ENCODE results near the gene MYLK. TPM values are rescaled to one million over a fixed set of nuclear protein-coding genes. Genes with fewer than 3 reads are reported as not detected.
A peak's percentile ranks its signal among the peaks of the same experiment; 100 is the strongest.

MYLK gene
- total and polyA plus RNA-seq, 5 donors from 2014 or later: 0.07 to 2.9 (median 0.20) TPM; not detected in 1

- no peak overlapping the region for H3K4me3 Mint-ChIP-seq
- H3K27ac Mint-ChIP-seq: no peak overlapping the region
- H3K4me1 Mint-ChIP-seq: no peaks in the 10 kb centered on the region
Observed at GRCh38 chr3:123628996-123629746, 255.0 kb downstream of the MYLK start.

GRCh38 chr3:123627673-123628670 is 256.2 kb downstream of the MYLK start:
- H3K4me3 ChIP-seq (ENCODE audit: low read depth, low read length): no peak overlapping the region
- Mint-ChIP-seq H3K27me3 (no peaks in the 10 kb centered on the region), H3K36me3 (peaks cover 18% of the 10 kb centered on the region), H3K9me3 (no peaks in the 10 kb centered on the region), H3K4me1 (no peaks in the 10 kb centered on the region), H3K27ac (no peak overlapping the region), H3K4me3 (no peak overlapping the region)
- no peak for ATAC-seq (ENCODE audit: low read depth in 2 of 2)
- no peak overlapping the region for H3K27ac ChIP-seq (ENCODE audit: insufficient read depth, low read length, poor library complexity, severe bottlenecking)
- DNase-seq: no peak
- H3K4me1 ChIP-seq (ENCODE audit: control insufficient read depth, insufficient read depth, low read length, poor library complexity, severe bottlenecking): no peaks in the 10 kb centered on the region
- H3K9me3 ChIP-seq (ENCODE audit: control insufficient read depth in 2 of 2, low read length in 2 of 2): no peaks in the 10 kb centered on the region
- H3K36me3 ChIP-seq (ENCODE audit: control insufficient read depth, insufficient read depth, low read length): no peaks in the 10 kb centered on the region
- no peaks in the 10 kb centered on the region for H3K27me3 ChIP-seq (ENCODE audit: control insufficient read depth, insufficient read depth, low read length)

More at GRCh38 chr3:123628996-123629746, 255.0 kb downstream of the MYLK start:
- Histone ChIP-seq H3K27me3 (ENCODE audit: control insufficient read depth, insufficient read depth, low read length) (no peaks in the 10 kb centered on the region), H3K36me3 (ENCODE audit: control insufficient read depth, insufficient read depth, low read length) (no peaks in the 10 kb centered on the region), H3K4me3 (ENCODE audit: low read depth, low read length) (no peak overlapping the region), H3K4me1 (ENCODE audit: control insufficient read depth, insufficient read depth, low read length, poor library complexity, severe bottlenecking) (no peaks in the 10 kb centered on the region), H3K27ac (ENCODE audit: insufficient read depth, low read length, poor library complexity, severe bottlenecking) (no peak overlapping the region), H3K9me3 (ENCODE audit: control insufficient read depth in 2 of 2, low read length in 2 of 2) (no peaks in the 10 kb centered on the region)
- Mint-ChIP-seq H3K27me3 (no peaks in the 10 kb centered on the region), H3K36me3 (peaks cover 27% of the 10 kb centered on the region), H3K9me3 (no peaks in the 10 kb centered on the region)
- ATAC-seq (ENCODE audit: low read depth in 2 of 2) (no peak), DNase-seq (no peak)

GRCh38 chr3:123626881-123627280 is 257.3 kb downstream of the MYLK start:
- Mint-ChIP-seq H3K9me3 (no peaks in the 10 kb centered on the region), H3K36me3 (peaks cover 13% of the 10 kb centered on the region), H3K4me3 (no peak overlapping the region), H3K27me3 (no peaks in the 10 kb centered on the region), H3K4me1 (no peaks in the 10 kb centered on the region), H3K27ac (no peak overlapping the region)
- DNase-seq (no peak), ATAC-seq (ENCODE audit: low read depth in 2 of 2) (no peak)
- Histone ChIP-seq H3K4me1 (ENCODE audit: control insufficient read depth, insufficient read depth, low read length, poor library complexity, severe bottlenecking) (no peaks in the 10 kb centered on the region), H3K27me3 (ENCODE audit: control insufficient read depth, insufficient read depth, low read length) (no peaks in the 10 kb centered on the region), H3K4me3 (ENCODE audit: low read depth, low read length) (no peak overlapping the region), H3K27ac (ENCODE audit: insufficient read depth, low read length, poor library complexity, severe bottlenecking) (no peak overlapping the region), H3K36me3 (ENCODE audit: control insufficient read depth, insufficient read depth, low read length) (no peaks in the 10 kb centered on the region), H3K9me3 (ENCODE audit: control insufficient read depth in 2 of 2, low read length in 2 of 2) (no peaks in the 10 kb centered on the region)

GRCh38 chr3:123624302-123624701 is 259.8 kb downstream of the MYLK start:
- H3K4me1 ChIP-seq (ENCODE audit: control insufficient read depth, insufficient read depth, low read length, poor library complexity, severe bottlenecking): no peaks in the 10 kb centered on the region
- no peaks in the 10 kb centered on the region for H3K27me3 ChIP-seq (ENCODE audit: control insufficient read depth, insufficient read depth, low read length)
- peak overlapping the region in 1 of 3 donors; percentile 65 for H3K27ac Mint-ChIP-seq
- ATAC-seq (ENCODE audit: low read depth in 2 of 2) (no peak), DNase-seq (no peak)
- no peaks in the 10 kb centered on the region for H3K36me3 Mint-ChIP-seq
- no peaks in the 10 kb centered on the region for H3K27me3 Mint-ChIP-seq
- no peaks in the 10 kb centered on the region for H3K4me1 Mint-ChIP-seq
- no peak overlapping the region for H3K4me3 Mint-ChIP-seq
- H3K27ac ChIP-seq (ENCODE audit: insufficient read depth, low read length, poor library complexity, severe bottlenecking): no peak overlapping the region
- H3K4me3 ChIP-seq (ENCODE audit: low read depth, low read length): no peak overlapping the region
- H3K9me3 Mint-ChIP-seq: no peaks in the 10 kb centered on the region
- H3K36me3 ChIP-seq (ENCODE audit: control insufficient read depth, insufficient read depth, low read length): no peaks in the 10 kb centered on the region
- H3K9me3 ChIP-seq (ENCODE audit: control insufficient read depth in 2 of 2, low read length in 2 of 2): no peaks in the 10 kb centered on the region

GRCh38 chr3:123623346-123623880 is 260.7 kb downstream of the MYLK start:
- Histone ChIP-seq H3K36me3 (ENCODE audit: control insufficient read depth, insufficient read depth, low read length) (no peaks in the 10 kb centered on the region), H3K27me3 (ENCODE audit: control insufficient read depth, insufficient read depth, low read length) (no peaks in the 10 kb centered on the region), H3K27ac (ENCODE audit: insufficient read depth, low read length, poor library complexity, severe bottlenecking) (no peak overlapping the region), H3K4me1 (ENCODE audit: control insufficient read depth, insufficient read depth, low read length, poor library complexity, severe bottlenecking) (no peaks in the 10 kb centered on the region), H3K4me3 (ENCODE audit: low read depth, low read length) (no peak overlapping the region), H3K9me3 (ENCODE audit: control insufficient read depth in 2 of 2, low read length in 2 of 2) (no peaks in the 10 kb centered on the region)
- no peak overlapping the region for H3K27ac Mint-ChIP-seq
- no peaks in the 10 kb centered on the region for H3K27me3 Mint-ChIP-seq
- no peaks in the 10 kb centered on the region for H3K4me1 Mint-ChIP-seq
- ATAC-seq (ENCODE audit: low read depth in 2 of 2): no peak
- no peaks in the 10 kb centered on the region for H3K36me3 Mint-ChIP-seq
- H3K4me3 Mint-ChIP-seq: no peak overlapping the region
- no peak for DNase-seq
- H3K9me3 Mint-ChIP-seq: no peaks in the 10 kb centered on the region

GRCh38 chr3:123622766-123623165 is 261.4 kb downstream of the MYLK start:
- Mint-ChIP-seq H3K36me3 (peaks cover 4% of the 10 kb centered on the region), H3K27me3 (no peaks in the 10 kb centered on the region), H3K27ac (no peak overlapping the region), H3K9me3 (no peaks in the 10 kb centered on the region), H3K4me1 (peaks cover 0 to 3% (median 0%) of the 10 kb centered on the region in 4 donors), H3K4me3 (no peak overlapping the region)
- H3K36me3 ChIP-seq (ENCODE audit: control insufficient read depth, insufficient read depth, low read length): no peaks in the 10 kb centered on the region
- H3K27me3 ChIP-seq (ENCODE audit: control insufficient read depth, insufficient read depth, low read length): no peaks in the 10 kb centered on the region
- H3K4me3 ChIP-seq (ENCODE audit: low read depth, low read length): no peak overlapping the region
- ATAC-seq (ENCODE audit: low read depth in 2 of 2): no peak
- DNase-seq: no peak
- no peaks in the 10 kb centered on the region for H3K4me1 ChIP-seq (ENCODE audit: control insufficient read depth, insufficient read depth, low read length, poor library complexity, severe bottlenecking)
- no peak overlapping the region for H3K27ac ChIP-seq (ENCODE audit: insufficient read depth, low read length, poor library complexity, severe bottlenecking)
- no peaks in the 10 kb centered on the region for H3K9me3 ChIP-seq (ENCODE audit: control insufficient read depth in 2 of 2, low read length in 2 of 2)

- Mint-ChIP-seq H3K27ac (no peak overlapping the region), H3K4me3 (no peak overlapping the region), H3K9me3 (no peaks in the 10 kb centered on the region), H3K36me3 (peaks cover 5% of the 10 kb centered on the region), H3K4me1 (peaks cover 0 to 3% (median 0%) of the 10 kb centered on the region in 4 donors), H3K27me3 (no peaks in the 10 kb centered on the region)
- Histone ChIP-seq H3K9me3 (ENCODE audit: control insufficient read depth in 2 of 2, low read length in 2 of 2) (no peaks in the 10 kb centered on the region), H3K27me3 (ENCODE audit: control insufficient read depth, insufficient read depth, low read length) (no peaks in the 10 kb centered on the region), H3K36me3 (ENCODE audit: control insufficient read depth, insufficient read depth, low read length) (no peaks in the 10 kb centered on the region), H3K4me1 (ENCODE audit: control insufficient read depth, insufficient read depth, low read length, poor library complexity, severe bottlenecking) (no peaks in the 10 kb centered on the region), H3K4me3 (ENCODE audit: low read depth, low read length) (no peak overlapping the region), H3K27ac (ENCODE audit: insufficient read depth, low read length, poor library complexity, severe bottlenecking) (no peak overlapping the region)
- ATAC-seq (ENCODE audit: low read depth in 2 of 2): no peak
- no peak for DNase-seq
Observed at GRCh38 chr3:123621850-123622189, 262.3 kb downstream of the MYLK start.
